ENCODE data around the gene DNAJC1.
"Not testable (repeated sequence)": the region's sequence is repeated elsewhere in the genome, so short reads cannot be mapped to it uniquely, and the experiment has no call there.

The DNAJC1 gene

GRCh38 chr10:21825345-21825744 is 178.2 kb downstream of the DNAJC1 start:
- no peak for DNase-seq (ENCODE audit: low spot score)

GRCh38 chr10:21824409-21824808 is 179.1 kb downstream of the DNAJC1 start:
- DNase-seq (ENCODE audit: low spot score), result no peak

GRCh38 chr10:21823617-21824016 is 179.9 kb downstream of the DNAJC1 start:
- no peak for DNase-seq (ENCODE audit: low spot score)

GRCh38 chr10:21822273-21822672 is 181.3 kb downstream of the DNAJC1 start:
- DNase-seq (ENCODE audit: low spot score), result not testable (repeated sequence)

- DNase-seq (ENCODE audit: low spot score), result no peak
Measured at GRCh38 chr10:21820952-21821351, 182.6 kb downstream of the DNAJC1 start.

GRCh38 chr10:21818416-21818815 is 185.1 kb downstream of the DNAJC1 start:
- not testable (repeated sequence) for DNase-seq (ENCODE audit: low spot score)

- no peak for DNase-seq (ENCODE audit: low spot score)
Measured at GRCh38 chr10:21814866-21815265, 188.7 kb downstream of the DNAJC1 start.

- DNase-seq (ENCODE audit: low spot score), result no peak
Measured at GRCh38 chr10:21813946-21814345, 189.6 kb downstream of the DNAJC1 start.

- DNase-seq (ENCODE audit: low spot score), result no peak
Measured at GRCh38 chr10:21811245-21811585, 192.3 kb downstream of the DNAJC1 start.

- DNase-seq (ENCODE audit: low spot score), result no peak
Measured at GRCh38 chr10:21810582-21811244, 192.8 kb downstream of the DNAJC1 start.

GRCh38 chr10:21808550-21808949 is 195.0 kb downstream of the DNAJC1 start:
- no peak for DNase-seq (ENCODE audit: low spot score)

GRCh38 chr10:21807180-21807579 is 196.3 kb downstream of the DNAJC1 start:
- DNase-seq (ENCODE audit: low spot score), result no peak

GRCh38 chr10:21803374-21803773 is 200.2 kb downstream of the DNAJC1 start:
- DNase-seq (ENCODE audit: low spot score), result no peak

- no peak for DNase-seq (ENCODE audit: low spot score)
Measured at GRCh38 chr10:21801609-21802008, 201.9 kb downstream of the DNAJC1 start.

- DNase-seq (ENCODE audit: low spot score), result no peak
Measured at GRCh38 chr10:21797984-21798765, 205.4 kb downstream of the DNAJC1 start.

- no peak for DNase-seq (ENCODE audit: low spot score)
Measured at GRCh38 chr10:21797533-21797932, 206.0 kb downstream of the DNAJC1 start.

GRCh38 chr10:21791276-21791675 is 212.3 kb downstream of the DNAJC1 start:
- no peak for DNase-seq (ENCODE audit: low spot score)

- no peak for DNase-seq (ENCODE audit: low spot score)
Measured at GRCh38 chr10:21776883-21777282, 226.6 kb downstream of the DNAJC1 start.

- no peak for DNase-seq (ENCODE audit: low spot score)
Measured at GRCh38 chr10:21771219-21771618, 232.3 kb downstream of the DNAJC1 start.

GRCh38 chr10:21769041-21769440 is 234.5 kb downstream of the DNAJC1 start:
- no peak for DNase-seq (ENCODE audit: low spot score)

- DNase-seq (ENCODE audit: low spot score), result no peak
Measured at GRCh38 chr10:21764466-21765189, 238.9 kb downstream of the DNAJC1 start.

GRCh38 chr10:21760332-21760731 is 243.2 kb downstream of the DNAJC1 start:
- DNase-seq (ENCODE audit: low spot score), result no peak

- no peak for DNase-seq (ENCODE audit: low spot score)
Measured at GRCh38 chr10:21759232-21759631, 244.3 kb downstream of the DNAJC1 start.

Measured in AG08396 (cell line).